Breast epithelium (tissue), 4 donors: ENCODE measurements around the gene KCNJ10. TPM values are rescaled to one million over a fixed set of nuclear protein-coding genes. Genes with fewer than 3 reads are reported as not detected.

Experiments
- DNase-seq, 2 donors: peaks; one replicate each; pipeline ENCODE4 v3.0.0-alpha.2; 2019; ENCODE audit warnings: low spot score in 2 of 2
- H3K27ac ChIP-seq, 2 donors: fragments of 200-600 bp; sonication (generic) in 1 of 2; one replicate each; pipeline ENCODE4 v1.5.1; 2016 to 2019; ENCODE audit warnings: mild to moderate bottlenecking in 1 of 2
- H3K27me3 ChIP-seq, 2 donors: fragments of 200-600 bp; sonication (generic) in 1 of 2; one replicate each; pipeline versions ENCODE4 v1.5.1 to v1.6.0; 2017 to 2019; ENCODE audit warnings: control low read depth in 1 of 2, mild to moderate bottlenecking in 1 of 2
- H3K36me3 ChIP-seq: fragments of 200-600 bp; one replicate; pipeline ENCODE4 v1.5.1; 2019
- H3K4me1 ChIP-seq, 2 donors: fragments of 200-600 bp; sonication (generic); one replicate each; pipeline ENCODE4 v1.5.1; 2016 to 2019; ENCODE audit warnings: control low read depth in 1 of 2
- H3K4me3 ChIP-seq, 3 donors: fragments of 200-600 bp; sonication (generic); 1 replicate in 2 of 3; 2 replicates in 1 of 3; pipeline ENCODE4 v1.5.1; 2016 to 2019; ENCODE audit warnings: mild to moderate bottlenecking in 3 of 3, moderate library complexity in 2 of 3
- H3K9me3 ChIP-seq, 2 donors: fragments of 200-600 bp; sonication (generic) in 1 of 2; one replicate each; pipeline ENCODE4 v1.5.1; 2016 to 2019; ENCODE audit warnings: control low read depth in 1 of 2
- POLR2A ChIP-seq: fragments of 450-650 bp; IDR thresholded peaks from one replicate; pipeline ENCODE4 v1.6.1; 2016; ENCODE audit warnings: antibody characterized with exemption, mild to moderate bottlenecking, moderate library complexity
- POLR2AphosphoS5 ChIP-seq, 3 donors: sonication (generic); formaldehyde crosslinking; IDR thresholded peaks; one replicate each; pipeline ENCODE4 v1.6.1; 2017; ENCODE audit warnings: antibody characterized with exemption in 3 of 3
- intact Hi-C: fragments of 100-400 bp; cut with DNase I; formaldehyde crosslinking; loops from one replicate; pipeline ENCODE4 v1.15.1; 2023; ENCODE audit warnings: low total_unique reads
- total RNA-seq, 3 donors: library from RNA; depleted of rRNA; stranded (reverse); fragments of >200 nt; gene quantifications; one replicate each; pipeline ENCODE4 v1.1.0, GENCODE V29; 2016
- TF ChIP-seq, protein P1 (sequence below), 3 donors: fragments of 450-650 bp; IDR thresholded peaks; one replicate each; pipeline ENCODE4 v1.5.1; 2016 to 2017; ENCODE audit warnings: antibody characterized with exemption in 3 of 3, mild to moderate bottlenecking in 3 of 3, moderate library complexity in 3 of 3

Gene KCNJ10
- total RNA-seq, 3 donors from 2014 or later = 0.15 TPM; not detected in 2

DNA sequence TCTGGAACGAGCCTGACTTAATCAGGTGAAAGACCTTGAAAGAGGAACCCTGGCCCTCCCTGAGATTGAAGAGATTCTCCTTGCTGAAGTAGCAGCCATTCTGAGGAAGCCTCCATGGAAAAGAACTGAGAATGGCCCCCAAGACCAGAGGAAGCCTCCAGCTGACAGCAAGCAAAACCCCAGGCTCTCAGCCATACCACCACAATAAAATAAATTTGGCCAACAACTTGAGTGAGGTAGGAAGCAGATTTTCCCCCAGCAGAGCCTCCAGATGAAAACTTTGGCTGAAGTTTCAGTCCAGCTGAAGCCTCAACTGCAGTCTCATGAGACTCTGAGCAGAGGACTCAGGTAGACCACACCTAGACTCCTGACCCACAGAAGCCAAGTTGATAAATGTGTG, 82.0 kb downstream of the KCNJ10 start:
- Histone ChIP-seq H3K27me3 (no peaks in the 10 kb centered on the region), H3K36me3 (no peaks in the 10 kb centered on the region), H3K4me1 (no peaks in the 10 kb centered on the region), H3K4me3 (no peak overlapping the region), H3K27ac (no peak overlapping the region), H3K9me3 (no peaks in the 10 kb centered on the region)
- intact Hi-C loops = no loop called here
- DNase-seq = no peak
- TF ChIP-seq, protein P1, sequence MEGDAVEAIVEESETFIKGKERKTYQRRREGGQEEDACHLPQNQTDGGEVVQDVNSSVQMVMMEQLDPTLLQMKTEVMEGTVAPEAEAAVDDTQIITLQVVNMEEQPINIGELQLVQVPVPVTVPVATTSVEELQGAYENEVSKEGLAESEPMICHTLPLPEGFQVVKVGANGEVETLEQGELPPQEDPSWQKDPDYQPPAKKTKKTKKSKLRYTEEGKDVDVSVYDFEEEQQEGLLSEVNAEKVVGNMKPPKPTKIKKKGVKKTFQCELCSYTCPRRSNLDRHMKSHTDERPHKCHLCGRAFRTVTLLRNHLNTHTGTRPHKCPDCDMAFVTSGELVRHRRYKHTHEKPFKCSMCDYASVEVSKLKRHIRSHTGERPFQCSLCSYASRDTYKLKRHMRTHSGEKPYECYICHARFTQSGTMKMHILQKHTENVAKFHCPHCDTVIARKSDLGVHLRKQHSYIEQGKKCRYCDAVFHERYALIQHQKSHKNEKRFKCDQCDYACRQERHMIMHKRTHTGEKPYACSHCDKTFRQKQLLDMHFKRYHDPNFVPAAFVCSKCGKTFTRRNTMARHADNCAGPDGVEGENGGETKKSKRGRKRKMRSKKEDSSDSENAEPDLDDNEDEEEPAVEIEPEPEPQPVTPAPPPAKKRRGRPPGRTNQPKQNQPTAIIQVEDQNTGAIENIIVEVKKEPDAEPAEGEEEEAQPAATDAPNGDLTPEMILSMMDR (IDR thresholded peaks at IDR 0.05) = no peak
- TF ChIP-seq POLR2A (no peak), POLR2AphosphoS5 (IDR thresholded peaks at IDR 0.05) (no peak)

DNA sequence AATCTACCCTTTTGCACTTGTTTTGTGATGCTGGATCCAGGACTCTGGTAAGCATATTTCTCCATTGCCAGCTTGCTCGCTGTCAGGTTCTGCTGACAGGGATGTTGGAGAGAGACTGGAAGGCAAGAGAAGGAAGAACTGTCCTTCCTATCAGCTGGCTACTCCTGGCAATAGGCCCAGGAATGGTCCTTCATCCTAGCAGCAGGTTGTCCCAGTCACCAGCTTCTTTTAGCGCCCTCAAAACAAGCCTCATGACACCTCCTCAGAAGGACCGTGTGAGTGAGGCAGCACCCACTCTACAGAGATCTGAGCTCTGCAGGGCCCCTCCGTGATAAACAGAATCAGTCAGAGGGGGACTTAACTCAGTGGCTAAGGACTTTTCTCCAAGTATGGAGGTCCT, 82.8 kb downstream of the KCNJ10 start:
- Histone ChIP-seq H3K27ac (no peak overlapping the region), H3K4me1 (no peaks in the 10 kb centered on the region), H3K9me3 (no peaks in the 10 kb centered on the region), H3K4me3 (no peak overlapping the region), H3K27me3 (no peaks in the 10 kb centered on the region), H3K36me3 (no peaks in the 10 kb centered on the region)
- no peak for TF ChIP-seq POLR2A
- no peak for TF ChIP-seq POLR2AphosphoS5 (IDR thresholded peaks at IDR 0.05)
- TF ChIP-seq, protein P1 (IDR thresholded peaks at IDR 0.05) = no peak
- DNase-seq = no peak
- intact Hi-C loops = no loop called here

DNA sequence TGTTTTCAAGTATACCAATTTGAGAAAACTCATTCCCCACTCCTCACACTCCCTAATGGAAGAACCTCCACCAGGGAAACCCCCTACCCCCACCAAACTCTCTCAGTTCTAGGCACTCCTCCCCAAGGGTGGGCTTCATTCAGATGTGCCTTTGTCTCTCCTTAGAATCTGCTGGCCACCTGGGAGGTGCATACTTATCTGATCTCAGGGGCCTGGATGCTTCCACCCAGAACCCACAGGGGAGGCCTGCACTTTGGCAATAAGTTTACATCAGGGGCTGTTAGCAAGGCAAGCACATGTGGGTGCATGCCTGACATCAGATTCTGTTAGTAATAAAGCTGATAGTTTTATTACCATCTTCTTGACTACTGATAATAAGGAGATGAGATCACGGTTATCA, 83.4 kb downstream of the KCNJ10 start:
- H3K27me3 ChIP-seq = no peaks in the 10 kb centered on the region
- H3K4me1 ChIP-seq = no peaks in the 10 kb centered on the region
- TF ChIP-seq POLR2AphosphoS5 (IDR thresholded peaks at IDR 0.05) (no peak), POLR2A (no peak)
- TF ChIP-seq, protein P1 (IDR thresholded peaks at IDR 0.05) = no peak
- H3K9me3 ChIP-seq = no peaks in the 10 kb centered on the region
- no peak for DNase-seq
- no peaks in the 10 kb centered on the region for H3K36me3 ChIP-seq
- intact Hi-C loops = no loop called here
- H3K27ac ChIP-seq = no peak overlapping the region
- no peak overlapping the region for H3K4me3 ChIP-seq

DNA sequence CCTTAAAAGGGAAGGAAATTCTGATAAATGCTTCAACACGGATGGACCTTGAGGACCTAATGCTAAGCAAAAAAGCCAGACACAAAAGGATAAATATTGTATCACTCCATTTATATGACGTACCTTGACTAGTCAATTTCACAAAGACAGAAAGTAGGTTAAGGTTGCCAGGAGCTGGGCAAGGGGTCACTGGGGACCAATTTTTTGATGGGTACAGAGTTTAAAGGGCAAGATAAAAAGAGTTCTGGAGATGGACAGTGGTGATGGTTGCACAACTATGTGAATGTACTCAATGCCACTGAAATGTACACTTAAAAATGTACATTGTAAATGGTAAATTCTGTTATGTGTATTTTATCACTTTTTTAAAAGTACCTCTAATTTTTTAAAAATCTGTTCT, 83.9 kb downstream of the KCNJ10 start:
- Histone ChIP-seq H3K27me3 (no peaks in the 10 kb centered on the region), H3K4me1 (no peaks in the 10 kb centered on the region), H3K4me3 (no peak overlapping the region), H3K36me3 (no peaks in the 10 kb centered on the region), H3K9me3 (no peaks in the 10 kb centered on the region), H3K27ac (no peak overlapping the region)
- intact Hi-C loops = no loop called here
- TF ChIP-seq POLR2A = no peak
- no peak for TF ChIP-seq POLR2AphosphoS5 (IDR thresholded peaks at IDR 0.05)
- TF ChIP-seq, protein P1 (IDR thresholded peaks at IDR 0.05) = no peak
- DNase-seq = no peak

DNA sequence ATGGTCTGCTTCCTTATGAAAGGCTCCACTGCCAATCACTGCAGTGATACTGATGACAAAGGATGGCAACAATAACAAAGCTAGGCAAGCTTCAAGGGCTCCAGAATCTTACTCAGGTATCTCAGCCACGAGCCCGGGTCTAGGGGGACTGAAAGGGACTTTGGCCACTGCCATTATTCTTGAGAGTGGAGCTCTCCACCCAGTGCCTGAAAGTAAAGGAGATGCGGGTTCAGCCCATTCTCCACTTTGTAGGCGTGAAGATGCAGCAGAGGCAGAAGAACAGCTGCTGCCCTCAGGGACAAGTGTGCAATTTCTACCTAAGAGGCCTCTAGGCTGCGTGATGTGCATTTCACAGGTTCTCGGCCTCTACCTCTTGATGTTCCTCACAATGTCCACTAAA, 84.5 kb downstream of the KCNJ10 start:
- TF ChIP-seq POLR2A (no peak), POLR2AphosphoS5 (IDR thresholded peaks at IDR 0.05) (no peak)
- TF ChIP-seq, protein P1 (IDR thresholded peaks at IDR 0.05) = no peak
- no peaks in the 10 kb centered on the region for H3K27me3 ChIP-seq
- no peak overlapping the region for H3K27ac ChIP-seq
- H3K4me3 ChIP-seq = no peak overlapping the region
- H3K36me3 ChIP-seq = no peaks in the 10 kb centered on the region
- H3K9me3 ChIP-seq = no peaks in the 10 kb centered on the region
- no peaks in the 10 kb centered on the region for H3K4me1 ChIP-seq
- no peak for DNase-seq
- intact Hi-C loops = no loop called here
